GM18951 (cell line): Measurements from ENCODE around the gene ADAT3.

Experiments
- POLR2A ChIP-seq: IDR thresholded peaks from 4 replicates; pipeline ENCODE4 v1.6.1; 2011; ENCODE audit warnings: mild to moderate bottlenecking; ENCODE audit not compliant: insufficient read length, insufficient read depth; ENCODE audit errors: extremely low read depth
- in situ Hi-C: fragments of 300-500 bp; cut with MboI; formaldehyde crosslinking; loops from one replicate; pipeline ENCODE4 v1.12.0; 2022; ENCODE audit warnings: low sequenced_read_pairs, mixed read lengths, inconsistent platforms; ENCODE audit not compliant: unreplicated experiment

ADAT3 gene

GRCh38 chr19:1918975-1919374 lies 13.8 kb downstream of the ADAT3 start:
- TF ChIP-seq POLR2A: no peak
- in situ Hi-C loops: no loop called here

GRCh38 chr19:1920644-1921043 lies 15.4 kb downstream of the ADAT3 start:
- TF ChIP-seq POLR2A: no peak
- in situ Hi-C loops: no loop called here

GRCh38 chr19:1921326-1921725 lies 16.1 kb downstream of the ADAT3 start:
- no peak for TF ChIP-seq POLR2A
- in situ Hi-C loops: no loop called here

GRCh38 chr19:1921825-1922224 lies 16.6 kb downstream of the ADAT3 start:
- in situ Hi-C loops: no loop called here
- no peak for TF ChIP-seq POLR2A

- TF ChIP-seq POLR2A: no peak
- in situ Hi-C loops: no loop called here
Observed at GRCh38 chr19:1922803-1923202, 17.6 kb downstream of the ADAT3 start.

GRCh38 chr19:1923319-1923718 lies 18.1 kb downstream of the ADAT3 start:
- TF ChIP-seq POLR2A: no peak
- in situ Hi-C loops: no loop called here

GRCh38 chr19:1924320-1924961 lies 19.2 kb downstream of the ADAT3 start:
- in situ Hi-C loops: no loop called here
- TF ChIP-seq POLR2A: no peak

- in situ Hi-C loops: no loop called here
- TF ChIP-seq POLR2A: no peak
Observed at GRCh38 chr19:1925544-1925943, 20.3 kb downstream of the ADAT3 start.

- in situ Hi-C loops: no loop called here
- TF ChIP-seq POLR2A: no peak
Observed at GRCh38 chr19:1929021-1929742, 24.0 kb downstream of the ADAT3 start.

- TF ChIP-seq POLR2A: no peak
- in situ Hi-C loops: no loop called here
Observed at GRCh38 chr19:1931445-1931844, 26.2 kb downstream of the ADAT3 start.

GRCh38 chr19:1932395-1932794 lies 27.2 kb downstream of the ADAT3 start:
- TF ChIP-seq POLR2A: no peak
- in situ Hi-C loops: no loop called here

GRCh38 chr19:1933244-1933643 lies 28.0 kb downstream of the ADAT3 start:
- in situ Hi-C loops: no loop called here
- TF ChIP-seq POLR2A: no peak

GRCh38 chr19:1933942-1934341 lies 28.7 kb downstream of the ADAT3 start:
- TF ChIP-seq POLR2A: no peak
- in situ Hi-C loops: no loop called here

- no peak for TF ChIP-seq POLR2A
- in situ Hi-C loops: no loop called here
Observed at GRCh38 chr19:1935484-1936208, 30.4 kb downstream of the ADAT3 start.
